ENCODE data around the gene HEG1. TPM values are rescaled to one million over a fixed set of nuclear protein-coding genes. Genes with fewer than 3 reads are reported as not detected.

Gene HEG1
- total RNA-seq, 1 donor from 2014 or later, result 14.4 TPM

GRCh38 chr3:124942613-124943012, 113.2 kb downstream of the HEG1 start:
- H3K36me3 Mint-ChIP-seq, result no peaks in the 10 kb centered on the region
- no peaks in the 10 kb centered on the region for H3K9me3 Mint-ChIP-seq
- TF ChIP-seq CTCF (IDR thresholded peaks at IDR 0.05; ENCODE audit: unreplicated experiment), result no peak
- no peaks in the 10 kb centered on the region for H3K27me3 Mint-ChIP-seq (ENCODE audit: low read depth)
- H3K4me1 Mint-ChIP-seq, result peaks cover 4% of the 10 kb centered on the region
- H3K4me3 Mint-ChIP-seq, result no peak overlapping the region
- H3K27ac Mint-ChIP-seq, result no peak overlapping the region
- no peak for DNase-seq (ENCODE audit: low spot score in 2 of 2, unreplicated experiment in 2 of 2)

GRCh38 chr3:124941771-124942170, 114.0 kb downstream of the HEG1 start:
- no peaks in the 10 kb centered on the region for H3K36me3 Mint-ChIP-seq
- H3K4me1 Mint-ChIP-seq, result peaks cover 4% of the 10 kb centered on the region
- TF ChIP-seq CTCF (IDR thresholded peaks at IDR 0.05; ENCODE audit: unreplicated experiment), result no peak
- no peak overlapping the region for H3K4me3 Mint-ChIP-seq
- no peaks in the 10 kb centered on the region for H3K27me3 Mint-ChIP-seq (ENCODE audit: low read depth)
- no peak overlapping the region for H3K27ac Mint-ChIP-seq
- DNase-seq (ENCODE audit: low spot score in 2 of 2, unreplicated experiment in 2 of 2), result no peak
- H3K9me3 Mint-ChIP-seq, result peaks cover 3% of the 10 kb centered on the region

- peaks cover 8% of the 10 kb centered on the region for H3K9me3 Mint-ChIP-seq
- H3K4me1 Mint-ChIP-seq, result peaks cover 4% of the 10 kb centered on the region
- no peak for DNase-seq (ENCODE audit: low spot score in 2 of 2, unreplicated experiment in 2 of 2)
- no peaks in the 10 kb centered on the region for H3K36me3 Mint-ChIP-seq
- H3K27me3 Mint-ChIP-seq (ENCODE audit: low read depth), result no peaks in the 10 kb centered on the region
- H3K27ac Mint-ChIP-seq, result no peak overlapping the region
- no peak for TF ChIP-seq CTCF (IDR thresholded peaks at IDR 0.05; ENCODE audit: unreplicated experiment)
- no peak overlapping the region for H3K4me3 Mint-ChIP-seq
Measured at GRCh38 chr3:124939661-124940060, 116.1 kb downstream of the HEG1 start.

GRCh38 chr3:124938896-124939295, 116.9 kb downstream of the HEG1 start:
- no peak overlapping the region for H3K27ac Mint-ChIP-seq

GRCh38 chr3:124937049-124937448, 118.7 kb downstream of the HEG1 start:
- H3K27me3 Mint-ChIP-seq (ENCODE audit: low read depth), result peaks cover 2% of the 10 kb centered on the region
- H3K9me3 Mint-ChIP-seq, result peaks cover 8% of the 10 kb centered on the region
- TF ChIP-seq CTCF (IDR thresholded peaks at IDR 0.05; ENCODE audit: unreplicated experiment), result no peak
- no peak overlapping the region for H3K27ac Mint-ChIP-seq
- H3K4me3 Mint-ChIP-seq, result no peak overlapping the region
- no peaks in the 10 kb centered on the region for H3K36me3 Mint-ChIP-seq
- H3K4me1 Mint-ChIP-seq, result peaks cover 4% of the 10 kb centered on the region
- DNase-seq (ENCODE audit: low spot score in 2 of 2, unreplicated experiment in 2 of 2), result no peak

More at GRCh38 chr3:124938896-124939295, 116.9 kb downstream of the HEG1 start:
- no peaks in the 10 kb centered on the region for H3K36me3 Mint-ChIP-seq
- no peak overlapping the region for H3K4me3 Mint-ChIP-seq
- peaks cover 4% of the 10 kb centered on the region for H3K4me1 Mint-ChIP-seq
- TF ChIP-seq CTCF (IDR thresholded peaks at IDR 0.05; ENCODE audit: unreplicated experiment), result no peak
- H3K27me3 Mint-ChIP-seq (ENCODE audit: low read depth), result no peaks in the 10 kb centered on the region
- DNase-seq (ENCODE audit: low spot score in 2 of 2, unreplicated experiment in 2 of 2), result no peak
- peaks cover 8% of the 10 kb centered on the region for H3K9me3 Mint-ChIP-seq
